HS-27A (cell line): ENCODE results near the gene ILF3.

Experiments
- DNase-seq: peaks from one replicate; pipeline ENCODE4 v3.0.0-alpha.2; 2012; ENCODE audit warnings: low read depth, missing footprints

Gene ILF3

DNA sequence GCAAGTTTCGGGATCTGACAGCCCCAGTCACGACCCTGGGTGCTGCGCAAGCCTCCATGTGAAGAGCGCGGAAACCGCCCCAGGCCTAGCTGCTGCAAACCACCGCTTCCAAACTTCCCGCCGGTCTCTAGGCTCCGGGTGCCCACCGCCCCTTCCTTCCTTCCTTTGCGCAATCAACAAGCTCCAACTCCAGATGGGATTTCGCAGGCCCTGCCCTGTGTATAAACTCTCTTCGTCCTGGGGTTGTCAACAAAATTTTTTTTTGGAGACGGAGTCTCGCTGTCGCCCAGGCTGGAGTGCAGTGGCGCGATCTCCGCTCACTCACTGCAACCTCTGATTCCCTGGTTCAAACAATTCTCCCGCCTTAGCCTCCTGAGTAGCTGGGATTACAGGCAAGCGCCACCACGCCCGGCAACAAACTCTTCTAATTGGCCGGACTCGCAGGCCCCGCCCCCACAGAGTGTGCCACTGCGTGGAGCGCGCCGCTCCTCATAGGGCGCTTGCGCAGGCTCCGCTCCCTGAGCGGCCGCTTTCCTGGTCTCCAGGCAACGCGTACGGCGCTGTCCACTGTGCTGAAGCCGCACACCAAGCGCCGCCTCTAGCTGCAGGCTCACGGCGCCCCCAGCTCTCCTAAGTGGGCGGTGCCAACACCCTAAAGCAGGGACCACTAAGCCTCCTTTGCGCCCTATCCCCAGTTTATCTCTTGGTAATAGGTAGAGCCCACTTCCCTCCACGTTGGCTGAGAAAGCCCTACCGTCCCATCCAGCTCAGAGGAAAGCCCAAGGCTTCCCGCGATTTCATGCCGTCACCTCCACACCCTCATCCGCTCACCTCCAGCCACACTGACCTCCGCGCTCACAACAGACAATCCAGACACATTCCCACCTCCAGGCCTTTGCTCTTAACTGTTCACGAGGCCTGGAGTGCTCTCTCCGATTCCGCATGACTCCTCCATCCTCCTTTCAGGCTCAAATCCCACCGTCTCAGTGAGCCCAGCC lies 41.6 kb downstream of the ILF3 start:
- DNase-seq, result no peak

DNA sequence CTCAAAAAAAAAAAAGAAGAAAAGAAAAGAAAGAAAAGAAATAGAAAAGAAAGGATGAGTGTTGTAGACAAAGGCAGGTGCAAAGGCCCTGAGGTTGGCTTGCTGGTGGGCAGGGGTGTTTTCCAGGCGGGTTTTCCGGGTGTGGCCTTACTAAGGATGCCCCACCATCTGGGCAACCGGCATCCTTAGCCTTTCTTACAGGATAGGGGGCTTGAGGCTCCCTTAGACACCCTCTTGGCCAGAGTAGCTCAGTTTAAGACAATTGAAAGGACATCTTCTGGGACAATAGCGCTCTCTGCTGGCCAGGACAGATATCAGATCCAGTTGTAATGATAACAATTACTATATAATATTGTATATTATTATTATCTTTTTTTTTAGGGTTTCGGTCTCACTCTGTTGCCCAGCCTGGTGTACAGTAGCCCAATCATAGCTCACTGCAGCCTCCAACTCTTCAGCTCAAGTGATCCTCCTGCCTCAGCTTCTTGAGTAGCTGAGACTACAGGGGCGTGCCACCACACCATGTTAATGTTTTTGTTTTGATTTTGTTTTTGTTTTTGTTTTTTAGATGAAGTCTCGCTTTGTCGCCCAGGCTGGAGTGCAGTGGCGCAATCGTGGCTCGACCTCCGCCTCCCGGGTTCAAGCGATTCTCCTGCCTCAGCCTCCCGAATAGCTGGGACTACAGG lies 45.6 kb downstream of the ILF3 start:
- DNase-seq, result no peak

GRCh38 chr19:10701955-10702525 lies 47.9 kb downstream of the ILF3 start:
- DNase-seq, result no peak

- no peak for DNase-seq
These were observed 52.8 kb downstream of the ILF3 start for GRCh38 chr19:10706990-10707389.

- DNase-seq, result no peak
These were observed 53.3 kb downstream of the ILF3 start for GRCh38 chr19:10707440-10707839.

- no peak for DNase-seq
These were observed 54.1 kb downstream of the ILF3 start for GRCh38 chr19:10708291-10708690.

DNA sequence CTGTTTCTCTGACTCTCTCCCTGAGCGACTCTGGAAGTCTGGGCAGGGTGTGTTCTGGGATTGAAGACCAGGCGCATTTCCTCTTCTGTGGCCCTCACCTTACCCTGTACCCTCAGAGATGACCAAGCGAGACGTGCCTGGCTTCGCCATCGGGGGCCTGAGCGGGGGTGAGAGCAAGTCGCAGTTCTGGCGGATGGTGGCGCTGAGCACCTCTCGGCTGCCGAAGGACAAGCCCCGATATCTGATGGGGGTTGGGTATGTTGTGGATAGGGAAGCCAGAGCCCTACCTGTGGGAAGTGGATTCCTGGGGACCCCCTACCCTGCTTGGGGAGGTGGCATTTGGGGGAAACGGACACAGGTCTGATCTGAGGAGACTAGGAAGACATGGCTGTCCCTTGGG lies 57.9 kb downstream of the ILF3 start:
- DNase-seq, result no peak

DNA sequence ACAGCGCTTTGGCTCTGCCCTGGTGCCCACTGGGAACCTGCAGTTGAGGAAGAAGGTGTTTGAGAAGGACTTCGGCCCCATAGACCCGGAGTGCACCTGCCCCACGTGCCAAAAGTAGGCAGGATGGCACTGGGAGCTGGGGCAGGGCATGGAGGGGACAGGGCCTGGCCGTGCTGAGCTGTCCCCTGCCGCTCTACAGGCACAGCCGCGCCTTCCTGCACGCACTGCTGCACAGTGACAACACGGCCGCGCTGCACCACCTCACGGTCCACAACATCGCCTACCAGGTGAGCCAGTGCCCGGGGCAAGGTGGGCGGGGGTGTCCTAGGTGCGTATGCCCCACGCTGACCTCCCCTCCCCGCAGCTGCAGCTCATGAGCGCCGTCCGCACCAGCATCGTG lies 58.6 kb downstream of the ILF3 start:
- DNase-seq, result no peak

GRCh38 chr19:10713317-10713716 lies 59.2 kb downstream of the ILF3 start:
- no peak for DNase-seq

- no peak for DNase-seq
These were observed 62.9 kb downstream of the ILF3 start for GRCh38 chr19:10717054-10717355.

GRCh38 chr19:10717356-10718204 lies 63.4 kb downstream of the ILF3 start, which contains the start of gene DNM2:
TSS of gene DNM2 (plus strand) at chr19:10718079. CDS start at chr19:10718243, 164 bp downstream.
- peak; percentile 99 for DNase-seq

- no peak for DNase-seq
These were observed 64.4 kb downstream of the ILF3 start for GRCh38 chr19:10718205-10719196.

DNA sequence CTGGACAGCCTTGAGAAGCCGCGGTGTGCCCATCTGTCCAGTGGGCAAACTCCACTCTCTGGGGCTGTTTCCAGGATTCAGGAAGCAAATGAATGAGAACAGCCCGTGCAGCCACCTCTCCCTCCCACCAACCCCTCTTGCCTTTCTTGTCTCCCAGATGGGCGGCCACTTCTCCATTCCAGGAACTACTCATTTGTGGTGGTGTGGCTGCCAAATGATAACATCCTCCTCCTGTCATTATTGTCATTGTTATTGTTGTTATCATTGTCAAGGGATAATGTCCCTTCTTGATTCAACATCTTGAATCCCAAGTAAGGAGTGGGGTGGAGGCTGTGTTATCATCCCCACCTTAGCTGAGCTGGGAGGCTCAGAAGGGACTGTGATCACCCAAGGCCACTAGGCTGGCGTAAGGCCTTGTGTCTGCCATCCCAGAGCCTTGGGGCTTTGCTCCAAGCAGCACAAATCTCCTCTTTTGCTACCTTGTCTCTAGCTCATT lies 65.4 kb downstream of the ILF3 start:
- DNase-seq, result no peak

GRCh38 chr19:10720607-10721125 lies 66.5 kb downstream of the ILF3 start:
- no peak for DNase-seq

DNA sequence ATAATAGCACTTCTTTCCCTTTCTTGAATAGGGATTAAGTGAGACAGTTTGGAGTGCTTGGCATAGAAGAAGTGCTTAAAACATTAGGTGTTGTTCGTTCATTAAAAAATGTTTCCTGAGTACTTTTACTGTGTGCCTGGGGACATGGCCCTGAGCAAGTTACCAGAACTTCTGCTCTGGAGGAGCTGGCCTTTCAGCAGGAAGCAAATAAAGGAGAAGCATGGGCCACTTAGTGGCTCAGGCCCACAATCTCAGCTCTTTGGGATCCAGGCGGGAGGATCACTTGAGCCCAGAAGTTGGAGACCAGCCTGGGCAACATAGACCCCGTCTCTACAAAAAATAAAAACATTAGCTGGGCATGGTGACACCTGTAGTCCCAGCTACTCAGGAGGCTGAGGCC lies 69.4 kb downstream of the ILF3 start:
- no peak for DNase-seq

- DNase-seq, result no peak
These were observed 70.5 kb downstream of the ILF3 start for GRCh38 chr19:10724573-10725071.

DNA sequence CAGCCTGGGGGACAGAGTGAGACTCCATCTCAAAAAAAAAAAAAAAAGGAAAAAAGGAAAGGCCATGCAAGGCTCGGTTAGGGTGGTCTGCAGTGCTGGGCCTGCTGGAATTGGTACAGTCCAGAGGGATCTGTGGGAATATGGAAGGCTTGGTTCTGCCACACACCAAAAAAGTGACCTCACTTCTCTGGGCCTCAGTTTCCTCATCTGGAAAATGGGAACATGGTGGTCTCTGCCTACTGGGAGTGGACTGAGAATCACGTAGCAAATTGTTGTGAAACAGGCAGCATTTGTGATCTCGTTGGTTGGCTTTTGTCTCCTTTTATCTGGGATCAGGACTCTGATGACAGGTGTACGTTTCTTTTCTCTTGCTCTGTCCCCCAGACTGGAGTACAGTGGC lies 71.3 kb downstream of the ILF3 start:
- no peak for DNase-seq

DNA sequence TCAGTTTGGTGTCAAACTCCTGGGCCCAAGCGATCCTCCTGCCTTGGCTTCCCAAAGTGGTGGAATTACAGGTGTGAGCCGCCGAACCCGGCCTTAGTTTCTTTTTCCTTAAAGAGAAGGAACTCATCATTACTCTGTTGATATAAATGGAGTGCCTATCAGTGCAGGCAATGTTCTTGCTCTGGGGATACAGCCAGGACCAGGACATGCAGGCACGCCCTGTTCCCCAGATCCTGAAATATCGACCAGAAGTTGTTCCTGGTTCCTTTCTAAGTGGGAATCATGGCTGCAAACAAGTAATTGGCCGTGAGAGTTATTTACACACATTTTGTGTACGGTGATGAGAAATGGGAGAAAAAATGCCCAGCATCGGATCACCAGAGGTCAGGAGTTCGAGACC lies 72.1 kb downstream of the ILF3 start:
- no peak for DNase-seq

DNA sequence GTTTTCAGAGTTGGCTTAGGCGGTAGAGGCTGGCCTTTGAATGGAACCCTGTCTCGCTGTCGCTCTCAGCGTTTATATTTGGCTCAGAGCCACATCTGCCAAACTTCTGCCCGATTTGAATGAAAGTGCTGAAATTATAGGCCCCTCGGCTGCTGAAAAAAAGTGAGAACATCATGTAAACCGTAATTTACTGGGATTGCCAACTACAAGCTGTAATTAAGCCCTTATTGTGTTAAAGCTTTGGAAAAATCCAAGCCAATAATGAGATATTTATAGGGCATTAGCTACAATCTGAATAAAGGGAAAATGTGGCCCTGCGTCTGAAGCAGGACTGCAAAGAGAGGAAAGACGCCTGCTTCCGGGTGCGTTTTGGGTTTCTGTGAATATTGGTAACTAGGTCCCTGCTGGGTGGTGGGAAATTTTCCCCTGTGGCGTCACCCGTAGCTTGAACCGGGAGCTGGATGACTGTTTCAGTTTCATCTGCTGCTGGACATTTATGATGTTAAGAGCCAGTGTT lies 73.6 kb downstream of the ILF3 start:
- DNase-seq, result no peak

DNA sequence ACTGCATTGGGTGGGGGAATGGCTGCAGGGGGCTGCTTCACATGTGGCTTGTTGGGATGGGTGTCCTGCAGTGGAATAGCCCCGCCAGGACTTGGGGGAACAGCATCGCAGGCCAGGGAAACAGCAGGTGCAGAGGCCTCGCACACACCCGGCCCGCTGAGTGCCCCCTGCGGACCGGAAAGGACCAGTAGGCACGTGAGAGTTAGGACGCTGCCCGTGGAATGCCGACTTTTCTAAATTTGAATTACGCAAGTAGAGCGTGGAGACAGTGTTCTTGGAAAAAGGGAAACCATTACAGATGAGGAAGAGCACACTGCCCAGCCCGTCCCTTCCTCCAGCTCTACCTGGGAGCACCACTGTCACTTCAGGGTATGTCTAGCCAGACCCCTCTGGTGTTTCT lies 75.3 kb downstream of the ILF3 start:
- DNase-seq, result no peak
